Fibroblast of mammary gland (primary cell): Measurements from ENCODE around the gene KCNF1.

Source experiments
- DNase-seq: peaks from one replicate; pipeline ENCODE4 v3.0.0-alpha.2; 2010; ENCODE audit warnings: low read depth
- H3K4me3 ChIP-seq: 2 replicates; pipeline ENCODE4 v1.5.1; 2011; ENCODE audit warnings: low read depth, mild to moderate bottlenecking, low read length, moderate library complexity; ENCODE audit not compliant: control insufficient read depth
- CTCF ChIP-seq: conservative IDR thresholded peaks from 2 replicates; pipeline ENCODE4 v1.5.1; 2011; ENCODE audit warnings: low read depth, low read length, inconsistent platforms; ENCODE audit not compliant: control insufficient read depth, insufficient read depth

Gene KCNF1

GRCh38 chr2:10892316-10892715 lies 19.4 kb upstream of the KCNF1 start:
- DNase-seq = no peak
- H3K4me3 ChIP-seq = no peak overlapping the region
- TF ChIP-seq CTCF = no peak

- DNase-seq = no peak
- TF ChIP-seq CTCF = no peak
- no peak overlapping the region for H3K4me3 ChIP-seq
Measured at GRCh38 chr2:10892796-10893350, 18.9 kb upstream of the KCNF1 start.

- DNase-seq = no peak
- no peak overlapping the region for H3K4me3 ChIP-seq
- no peak for TF ChIP-seq CTCF
Measured at GRCh38 chr2:10894264-10894935, 17.3 kb upstream of the KCNF1 start.

- no peak for DNase-seq
- no peak overlapping the region for H3K4me3 ChIP-seq
- no peak for TF ChIP-seq CTCF
Measured at GRCh38 chr2:10895231-10895630, 16.5 kb upstream of the KCNF1 start.

- peak; percentile 80 for DNase-seq
- no peak overlapping the region for H3K4me3 ChIP-seq
- TF ChIP-seq CTCF = no peak
Measured at GRCh38 chr2:10897956-10898355, 13.8 kb upstream of the KCNF1 start.

GRCh38 chr2:10900216-10901109 lies 11.3 kb upstream of the KCNF1 start:
- no peak for DNase-seq
- TF ChIP-seq CTCF = peak; percentile 9
- no peak overlapping the region for H3K4me3 ChIP-seq
